PC-9 (cell line): ENCODE measurements around the gene KRT27. TPM values are rescaled to one million over a fixed set of nuclear protein-coding genes. Genes with fewer than 3 reads are reported as not detected.
A peak's percentile ranks its signal among the peaks of the same experiment; 100 is the strongest.
"Not testable (repeated sequence)": the region's sequence is repeated elsewhere in the genome, so short reads cannot be mapped to it uniquely, and the experiment has no call there.

Experiments used
- BruUV-seq: library from RNA; stranded (reverse); fragments of 400-500 nt; replicated peaks from 2 replicates; lab custom pipeline; 2021; lab: Mats Ljungman, UMichigan
- CTCF ChIA-PET: fragments of 300-600 bp; sonication (Branson Sonifier 250); formaldehyde crosslinking; loops from one replicate; lab custom pipeline; 2022; ENCODE audit warnings: antibody characterized with exemption; lab: Charles Lee
- POLR2A ChIA-PET: fragments of 300-600 bp; sonication (Branson Sonifier 250); formaldehyde crosslinking; loops from one replicate; lab custom pipeline; 2022; ENCODE audit warnings: antibody characterized with exemption; ENCODE audit not compliant: unreplicated experiment; lab: Charles Lee
- DNase-seq, 2 experiments: peaks; one replicate each; pipeline versions ENCODE4 v3.0.0 to v3.0.0-alpha.2; 2015 to 2022; ENCODE audit warnings: mixed read lengths in 1 of 2
- H2AFZ ChIP-seq: fragments of 200-600 bp; sonication (generic); 2 replicates; pipeline ENCODE4 v1.8.1; 2017; ENCODE audit warnings: antibody characterized with exemption
- H3F3A ChIP-seq: fragments of 200-600 bp; sonication (generic); 2 replicates; pipeline ENCODE4 v1.8.1; 2017; ENCODE audit warnings: antibody characterized with exemption, mild to moderate bottlenecking, low read depth; ENCODE audit not compliant: insufficient read depth
- H3K27ac ChIP-seq: fragments of 200-600 bp; sonication (generic); 2 replicates; pipeline ENCODE4 v1.6.1; 2016; ENCODE audit warnings: mixed run types
- H3K27me3 ChIP-seq: fragments of 200-600 bp; sonication (generic); 2 replicates; pipeline ENCODE4 v1.6.1; 2016; ENCODE audit warnings: low read depth, mixed run types; ENCODE audit not compliant: insufficient read depth
- H3K36me3 ChIP-seq: fragments of 200-600 bp; sonication (generic); 2 replicates; pipeline ENCODE4 v1.6.1; 2016; ENCODE audit warnings: low read depth, mixed run types
- H3K4me1 ChIP-seq: fragments of 200-600 bp; sonication (generic); replicated peaks from 2 replicates; pipeline ENCODE4 v1.6.1; 2016; ENCODE audit warnings: mixed run types; ENCODE audit not compliant: insufficient read depth
- H3K4me2 ChIP-seq: fragments of 200-600 bp; sonication (generic); 2 replicates; pipeline ENCODE4 v1.6.1; 2017; ENCODE audit warnings: mixed run types
- H3K4me3 ChIP-seq: fragments of 200-600 bp; sonication (generic); 2 replicates; pipeline ENCODE4 v1.6.1; 2016; ENCODE audit warnings: mixed run types
- H3K79me2 ChIP-seq: fragments of 200-600 bp; sonication (generic); 2 replicates; pipeline ENCODE4 v1.6.1; 2017; ENCODE audit warnings: low read depth, mixed run types
- H3K9me2 ChIP-seq: fragments of 200-600 bp; sonication (generic); 2 replicates; pipeline ENCODE4 v1.8.1; 2017; ENCODE audit warnings: mild to moderate bottlenecking; ENCODE audit not compliant: insufficient read depth
- H3K9me3 ChIP-seq: fragments of 200-600 bp; sonication (generic); 2 replicates; pipeline ENCODE4 v1.8.1; 2016; ENCODE audit warnings: low read depth; ENCODE audit not compliant: insufficient read depth
- H4K20me1 ChIP-seq: fragments of 200-600 bp; sonication (generic); 2 replicates; pipeline ENCODE4 v1.8.1; 2017; ENCODE audit not compliant: insufficient read depth
- CTCF ChIP-seq: fragments of 200-600 bp; sonication (generic); conservative IDR thresholded peaks from 2 replicates; pipeline ENCODE4 v1.6.1; 2017; ENCODE audit warnings: mixed run types, antibody characterized with exemption, mild to moderate bottlenecking, moderate library complexity
- EZH2 ChIP-seq: fragments of 200-600 bp; sonication (generic); IDR thresholded peaks from 2 replicates; pipeline ENCODE4 v1.8.0; 2017; ENCODE audit warnings: antibody characterized with exemption, low read depth
- intact Hi-C: fragments of 100-400 bp; cut with micrococcal nuclease; formaldehyde crosslinking; loops from one replicate; pipeline ENCODE4 v1.10.0; 2022; ENCODE audit not compliant: unreplicated experiment
- total RNA-seq: library from RNA; stranded (reverse); gene quantifications from 2 replicates; pipeline ENCODE4 v1.2.3, GENCODE V29; 2021

The KRT27 gene
- total RNA-seq, 1 experiment from 2014 or later: not detected

DNA sequence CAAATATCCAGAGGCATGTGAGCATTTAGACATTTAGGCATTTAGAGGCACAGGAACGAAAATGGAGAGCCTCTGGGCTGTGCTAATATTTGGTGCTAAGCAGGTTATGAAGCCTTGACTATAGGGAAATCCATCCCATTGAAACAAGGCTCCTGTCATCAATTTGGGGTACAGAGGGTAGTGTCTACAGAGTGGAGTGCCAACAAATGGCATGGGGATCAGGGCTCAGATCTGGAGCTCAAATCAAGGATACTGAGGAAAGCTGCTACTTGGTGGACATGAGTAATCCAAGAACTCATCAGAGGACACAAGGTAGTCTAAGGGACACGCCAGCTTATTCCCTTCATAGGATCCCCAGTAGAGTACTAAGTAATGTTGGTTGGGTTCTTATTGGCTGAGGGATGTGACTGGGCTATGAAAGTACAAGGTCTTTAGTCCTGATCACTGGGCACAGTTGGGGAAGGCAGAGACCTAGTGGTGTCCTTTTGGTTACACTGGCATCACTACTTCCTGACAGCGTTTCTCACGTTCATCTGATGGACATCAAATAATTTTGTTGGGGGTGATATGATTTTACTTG, 34.8 kb upstream of the KRT27 start:
- peaks cover 25% of the 10 kb centered on the region for H3K4me1 ChIP-seq
- H3K27me3 ChIP-seq: no peaks in the 10 kb centered on the region
- H3K4me3 ChIP-seq: peak overlapping the region; percentile 83; the same call in 1 of the 2 replicates
- no peaks in the 10 kb centered on the region for H4K20me1 ChIP-seq
- no peak overlapping the region for H3K27ac ChIP-seq
- intact Hi-C loops: no loop called here
- ChIA-PET POLR2A (no interaction called here), CTCF (no interaction called here)
- peaks cover 43% of the 10 kb centered on the region for H3K79me2 ChIP-seq
- DNase-seq: no peak
- peak overlapping the region; percentile 80 for H3K4me2 ChIP-seq
- H3F3A ChIP-seq: peaks cover 59% of the 10 kb centered on the region
- BruUV-seq: no TSS peak
- TF ChIP-seq CTCF: no peak
- no peak for TF ChIP-seq EZH2
- H3K9me3 ChIP-seq: no peaks in the 10 kb centered on the region
- peaks cover 8% of the 10 kb centered on the region; the same call in 1 of the 2 replicates for H3K36me3 ChIP-seq
- H2AFZ ChIP-seq: no peak overlapping the region
- no peaks in the 10 kb centered on the region for H3K9me2 ChIP-seq

GRCh38 chr17:40816569-40816968, 34.2 kb upstream of the KRT27 start:
- Histone ChIP-seq H3F3A (peaks cover 59% of the 10 kb centered on the region), H3K4me2 (no peak overlapping the region), H4K20me1 (no peaks in the 10 kb centered on the region), H3K27me3 (no peaks in the 10 kb centered on the region), H3K4me1 (peaks cover 26% of the 10 kb centered on the region), H3K4me3 (no peak overlapping the region), H3K9me3 (no peaks in the 10 kb centered on the region), H3K9me2 (no peaks in the 10 kb centered on the region), H2AFZ (no peak overlapping the region), H3K79me2 (peaks cover 42% of the 10 kb centered on the region), H3K36me3 (peaks cover 8% of the 10 kb centered on the region; the same call in 1 of the 2 replicates), H3K27ac (no peak overlapping the region)
- DNase-seq: no peak
- POLR2A ChIA-PET: no interaction called here
- TF ChIP-seq CTCF (no peak), EZH2 (no peak)
- intact Hi-C loops: no loop called here
- no TSS peak for BruUV-seq
- CTCF ChIA-PET: no interaction called here

GRCh38 chr17:40815381-40815780, 33.0 kb upstream of the KRT27 start:
- Histone ChIP-seq H3K36me3 (peaks cover 8% of the 10 kb centered on the region; the same call in 1 of the 2 replicates), H3K4me2 (no peak overlapping the region), H3K9me2 (no peaks in the 10 kb centered on the region), H3K27ac (no peak overlapping the region), H3K9me3 (no peaks in the 10 kb centered on the region), H3K79me2 (peaks cover 30% of the 10 kb centered on the region), H4K20me1 (no peaks in the 10 kb centered on the region), H3K4me3 (no peak overlapping the region), H2AFZ (no peak overlapping the region), H3F3A (peaks cover 54% of the 10 kb centered on the region), H3K4me1 (peaks cover 32% of the 10 kb centered on the region), H3K27me3 (no peaks in the 10 kb centered on the region)
- DNase-seq: no peak
- ChIA-PET CTCF (interaction anchor here (0.6 kb wide), 1 partner anchor 865 kb away, joined by 3 read pairs; no protein-coding TSS in a partner anchor), POLR2A (no interaction called here)
- no peak for TF ChIP-seq CTCF
- TF ChIP-seq EZH2: no peak
- intact Hi-C loops: no loop called here
- BruUV-seq: no TSS peak

DNA sequence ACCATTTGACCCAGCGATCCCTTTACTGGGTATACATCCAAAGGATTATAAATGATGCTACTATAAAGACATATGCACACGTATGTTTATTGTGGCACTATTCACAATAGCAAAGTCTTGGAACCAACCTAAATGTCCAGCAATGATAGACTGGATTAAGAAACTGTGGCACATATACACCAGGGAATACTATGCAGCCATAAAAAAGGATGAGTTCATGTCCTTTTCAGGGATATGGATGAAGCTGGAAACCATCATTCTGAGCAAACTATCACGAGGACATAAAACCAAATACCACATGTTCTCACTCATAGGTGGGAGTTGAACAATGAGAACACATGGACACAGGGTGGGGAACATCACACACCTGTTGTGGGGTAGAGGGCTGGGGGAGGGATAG, 32.3 kb upstream of the KRT27 start:
- Histone ChIP-seq H3K4me1 (peaks cover 32% of the 10 kb centered on the region), H3F3A (peaks cover 57% of the 10 kb centered on the region), H3K79me2 (peaks cover 23% of the 10 kb centered on the region)
- H3K9me2 ChIP-seq, intact Hi-C loops, H3K27ac ChIP-seq, H4K20me1 ChIP-seq, POLR2A ChIA-PET, H3K9me3 ChIP-seq, H3K4me2 ChIP-seq, BruUV-seq, H3K36me3 ChIP-seq, H3K27me3 ChIP-seq, DNase-seq, H3K4me3 ChIP-seq, H2AFZ ChIP-seq, CTCF ChIA-PET: not testable (repeated sequence)
